ENCODE results near the gene SLC25A4.
"Not testable (repeated sequence)": the region's sequence is repeated elsewhere in the genome, so short reads cannot be mapped to it uniquely, and the experiment has no call there.

SLC25A4 gene

DNA sequence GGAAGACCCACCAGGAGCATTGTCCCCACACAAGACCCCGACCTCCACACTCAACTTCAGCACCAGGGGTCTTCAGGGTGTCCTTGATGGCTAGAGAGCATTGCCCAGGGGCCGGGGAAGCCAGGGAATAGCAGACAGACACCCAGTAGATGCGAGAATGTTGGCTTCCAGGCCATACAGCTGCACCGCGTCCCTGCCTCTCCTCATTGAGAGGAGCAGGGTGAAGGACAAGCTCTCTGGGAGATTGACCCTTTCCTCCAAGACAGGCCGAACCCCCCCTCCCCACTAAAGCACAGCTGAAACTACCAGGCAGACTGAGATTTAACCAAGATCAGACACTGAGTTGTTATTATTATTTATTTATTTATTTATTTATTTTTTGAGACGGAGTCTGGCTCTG, 42.6 kb upstream of the SLC25A4 start:
- H3K4me3 ChIP-seq (ENCODE audit: low read length): no peak overlapping the region
- no peak for DNase-seq (ENCODE audit: low read depth)
- TF ChIP-seq, protein P1, sequence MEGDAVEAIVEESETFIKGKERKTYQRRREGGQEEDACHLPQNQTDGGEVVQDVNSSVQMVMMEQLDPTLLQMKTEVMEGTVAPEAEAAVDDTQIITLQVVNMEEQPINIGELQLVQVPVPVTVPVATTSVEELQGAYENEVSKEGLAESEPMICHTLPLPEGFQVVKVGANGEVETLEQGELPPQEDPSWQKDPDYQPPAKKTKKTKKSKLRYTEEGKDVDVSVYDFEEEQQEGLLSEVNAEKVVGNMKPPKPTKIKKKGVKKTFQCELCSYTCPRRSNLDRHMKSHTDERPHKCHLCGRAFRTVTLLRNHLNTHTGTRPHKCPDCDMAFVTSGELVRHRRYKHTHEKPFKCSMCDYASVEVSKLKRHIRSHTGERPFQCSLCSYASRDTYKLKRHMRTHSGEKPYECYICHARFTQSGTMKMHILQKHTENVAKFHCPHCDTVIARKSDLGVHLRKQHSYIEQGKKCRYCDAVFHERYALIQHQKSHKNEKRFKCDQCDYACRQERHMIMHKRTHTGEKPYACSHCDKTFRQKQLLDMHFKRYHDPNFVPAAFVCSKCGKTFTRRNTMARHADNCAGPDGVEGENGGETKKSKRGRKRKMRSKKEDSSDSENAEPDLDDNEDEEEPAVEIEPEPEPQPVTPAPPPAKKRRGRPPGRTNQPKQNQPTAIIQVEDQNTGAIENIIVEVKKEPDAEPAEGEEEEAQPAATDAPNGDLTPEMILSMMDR (IDR thresholded peaks at IDR 0.05; ENCODE audit: insufficient read depth, low read depth, low read length, missing control alignments): no peak

DNA sequence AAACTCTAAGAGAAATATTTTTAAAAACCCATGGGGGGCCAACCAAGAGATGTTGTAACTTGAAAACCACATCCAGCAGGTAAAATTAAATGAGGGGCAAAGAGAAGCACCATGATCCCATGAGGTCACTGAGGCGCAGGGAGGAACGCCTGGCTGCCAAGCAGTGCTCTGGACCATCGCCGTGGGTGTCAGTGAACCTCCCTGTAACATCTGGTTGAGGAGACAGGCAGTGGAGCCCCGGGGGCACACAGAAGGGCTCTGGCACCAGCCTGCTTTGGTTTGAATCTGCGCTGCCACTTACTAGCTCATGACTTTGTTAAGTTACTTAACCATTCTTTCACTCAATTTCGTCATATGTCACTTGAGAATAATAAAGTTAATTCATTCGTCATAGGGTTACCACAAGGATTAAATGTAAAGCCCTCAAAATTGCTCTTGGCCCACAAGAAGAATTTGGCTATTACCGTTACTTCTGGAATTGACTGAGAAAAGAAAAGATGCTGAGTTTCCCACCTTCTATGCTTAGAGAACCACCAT, 41.6 kb upstream of the SLC25A4 start:
- no peak for DNase-seq (ENCODE audit: low read depth)
- TF ChIP-seq, protein P1 (IDR thresholded peaks at IDR 0.05; ENCODE audit: insufficient read depth, low read depth, low read length, missing control alignments): no peak
- no peak overlapping the region for H3K4me3 ChIP-seq (ENCODE audit: low read length)

DNA sequence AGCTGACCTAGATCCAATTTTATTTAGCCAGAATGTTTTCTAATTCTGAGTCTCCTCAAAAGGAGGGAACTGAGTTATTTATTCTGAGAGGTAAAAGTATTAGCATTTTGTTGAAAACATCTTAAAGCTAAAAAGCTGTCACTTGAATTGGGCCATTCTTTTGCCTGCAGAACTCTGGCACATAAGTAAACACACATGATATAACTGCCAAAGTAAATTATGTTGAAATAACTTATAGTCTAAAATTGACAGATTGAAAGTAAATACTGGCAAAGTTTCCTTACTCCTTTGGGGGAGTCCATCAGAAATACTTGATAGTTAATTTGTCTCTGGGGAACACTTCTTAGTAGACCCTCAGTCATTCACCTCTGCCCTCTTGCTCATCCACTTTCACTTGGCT, 38.3 kb upstream of the SLC25A4 start:
- TF ChIP-seq, protein P1 (IDR thresholded peaks at IDR 0.05; ENCODE audit: insufficient read depth, low read depth, low read length, missing control alignments): no peak
- no peak overlapping the region for H3K4me3 ChIP-seq (ENCODE audit: low read length)
- DNase-seq (ENCODE audit: low read depth): no peak

- no peak overlapping the region for H3K4me3 ChIP-seq (ENCODE audit: low read length)
- no peak for DNase-seq (ENCODE audit: low read depth)
- TF ChIP-seq, protein P1 (IDR thresholded peaks at IDR 0.05; ENCODE audit: insufficient read depth, low read depth, low read length, missing control alignments): no peak
Measured at GRCh38 chr4:185106353-185106752, 36.7 kb upstream of the SLC25A4 start.

DNA sequence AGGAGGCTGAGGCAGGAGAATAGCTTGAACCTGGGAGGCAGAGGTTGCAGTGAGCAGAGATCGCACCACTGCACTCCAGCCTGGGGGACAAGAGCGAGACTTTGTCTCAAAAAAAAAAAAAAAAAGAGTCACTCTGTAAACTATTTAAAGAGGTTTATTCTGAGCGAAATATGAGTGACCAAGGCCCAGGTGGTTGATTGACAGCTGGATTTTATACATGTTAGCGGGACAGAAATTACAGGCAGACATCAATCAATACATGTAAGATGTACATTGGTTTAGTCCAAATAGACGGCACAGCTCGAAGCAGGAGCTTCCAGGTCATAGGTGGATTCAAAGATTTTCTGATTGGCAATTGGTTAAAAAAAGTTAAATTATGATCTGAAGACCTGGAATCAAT, 35.5 kb upstream of the SLC25A4 start:
- not testable (repeated sequence) for H3K4me3 ChIP-seq (ENCODE audit: low read length); DNase-seq (ENCODE audit: low read depth)

- TF ChIP-seq, protein P1 (IDR thresholded peaks at IDR 0.05; ENCODE audit: insufficient read depth, low read depth, low read length, missing control alignments): no peak
- H3K4me3 ChIP-seq (ENCODE audit: low read length): no peak overlapping the region
- no peak for DNase-seq (ENCODE audit: low read depth)
Measured at GRCh38 chr4:185108185-185108584, 34.9 kb upstream of the SLC25A4 start.

DNA sequence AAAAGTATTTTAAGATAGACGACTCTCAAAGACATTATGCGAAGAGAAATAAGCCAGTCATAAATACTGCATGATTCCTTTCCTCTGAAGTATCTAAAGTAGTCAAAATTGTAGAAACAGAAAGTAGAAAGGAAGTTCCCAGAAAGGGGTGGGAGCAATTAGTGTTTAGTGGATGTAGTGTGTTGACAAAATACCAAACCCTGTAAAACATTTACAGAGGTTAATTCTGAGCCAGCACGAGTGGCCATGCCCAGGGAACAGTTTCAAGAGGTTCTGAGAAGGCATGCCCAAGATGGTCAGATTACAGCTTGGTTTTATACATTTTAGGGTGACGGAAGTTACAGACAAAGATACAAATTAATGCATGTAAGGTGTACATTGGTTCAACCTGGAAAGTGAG, 34.4 kb upstream of the SLC25A4 start:
- no peak for DNase-seq (ENCODE audit: low read depth)
- TF ChIP-seq, protein P1 (IDR thresholded peaks at IDR 0.05; ENCODE audit: insufficient read depth, low read depth, low read length, missing control alignments): no peak
- no peak overlapping the region for H3K4me3 ChIP-seq (ENCODE audit: low read length)

Data from epithelial cell of esophagus (primary cell).